ENCODE results near the gene NAB1. TPM values are rescaled to one million over a fixed set of nuclear protein-coding genes. Genes with fewer than 3 reads are reported as not detected.

Gene NAB1
- total and polyA plus RNA-seq, 3 experiments from 2014 or later, result 3.9 to 35.1 (median 29.8) TPM

GRCh38 chr2:190740449-190740848 is 91.6 kb downstream of the NAB1 start:
- CTCF ChIA-PET, result no interaction called here

More at GRCh38 chr2:190740449-190740848, 91.6 kb downstream of the NAB1 start:
- H3K9me3 Mint-ChIP-seq, result no peaks in the 10 kb centered on the region
- POLR2A ChIA-PET, result no interaction called here
- Histone ChIP-seq H3K27ac (ENCODE audit: low read depth, low read length) (no peak overlapping the region), H3K4me1 (ENCODE audit: insufficient read depth, low read length) (no peaks in the 10 kb centered on the region), H3K27me3 (ENCODE audit: insufficient read depth, low read length, poor library complexity, severe bottlenecking) (no peaks in the 10 kb centered on the region), H3K4me3 (ENCODE audit: low read length) (no peak overlapping the region), H3K9me3 (ENCODE audit: low read length) (no peaks in the 10 kb centered on the region), H3K36me3 (ENCODE audit: insufficient read depth, low read length) (no peaks in the 10 kb centered on the region)
- H3K27ac Mint-ChIP-seq, result peak overlapping the region in 1 of 8 donors; percentile 10
- peaks cover 1 to 7% of the 10 kb centered on the region in 2 donors for H3K27me3 Mint-ChIP-seq
- DNase-seq, result no peak
- H3K4me1 Mint-ChIP-seq, result no peaks in the 10 kb centered on the region
- no peak overlapping the region for H3K4me3 Mint-ChIP-seq
- no peaks in the 10 kb centered on the region for H3K36me3 Mint-ChIP-seq

Other genes starting within 250 kb of the NAB1 start
- 10 to 100 TPM; 64.9 to 65.7 TPM for gene MFSD6, start 240.7 kb upstream of the NAB1 start, total RNA-seq
- gene MFSD6, start 240.7 kb upstream of the NAB1 start, polyA plus RNA-seq, result 31.8 TPM
- gene NEMP2, start 114.4 kb upstream of the NAB1 start, total RNA-seq, result 10 to 100 TPM; 16.9 to 17.5 TPM
- 10.5 TPM for gene NEMP2, start 114.4 kb upstream of the NAB1 start, polyA plus RNA-seq
- 100 to 1,000 TPM; 209 to 222 TPM for gene GLS, start 231.7 kb downstream of the NAB1 start, total RNA-seq
- gene GLS, start 231.7 kb downstream of the NAB1 start, polyA plus RNA-seq, result 50.9 TPM